HG03280 (cell line): ENCODE results near the gene BMP3.

Source experiments
- ATAC-seq: cut with Tn5 transposase; IDR thresholded peaks from one replicate; pipeline ENCODE4 v1.9.1; 2021; ENCODE audit warnings: mild to moderate bottlenecking, moderate library complexity; ENCODE audit not compliant: unreplicated experiment

The BMP3 gene

GRCh38 chr4:81040012-81040659, 9.6 kb downstream of the BMP3 start:
- no peak for ATAC-seq

- ATAC-seq: no peak
Observed at GRCh38 chr4:81042578-81043365, 12.3 kb downstream of the BMP3 start.

- no peak for ATAC-seq
Observed at GRCh38 chr4:81049330-81049729, 18.8 kb downstream of the BMP3 start.

- no peak for ATAC-seq
Observed at GRCh38 chr4:81049907-81050306, 19.4 kb downstream of the BMP3 start.

GRCh38 chr4:81052119-81053068, 21.9 kb downstream of the BMP3 start:
- ATAC-seq: peak; percentile 96

- ATAC-seq: no peak
Observed at GRCh38 chr4:81058621-81059020, 28.1 kb downstream of the BMP3 start.

GRCh38 chr4:81060587-81061343, 30.3 kb downstream of the BMP3 start:
- ATAC-seq: no peak

GRCh38 chr4:81061344-81061730, 30.8 kb downstream of the BMP3 start:
- no peak for ATAC-seq

- ATAC-seq: no peak
Observed at GRCh38 chr4:81062001-81062400, 31.5 kb downstream of the BMP3 start.

GRCh38 chr4:81065446-81065845, 34.9 kb downstream of the BMP3 start:
- no peak for ATAC-seq

GRCh38 chr4:81069706-81070331, 39.3 kb downstream of the BMP3 start:
- ATAC-seq: peak; percentile 98

GRCh38 chr4:81071013-81071412, 40.5 kb downstream of the BMP3 start:
- no peak for ATAC-seq

- no peak for ATAC-seq
Observed at GRCh38 chr4:81081156-81081555, 50.6 kb downstream of the BMP3 start.

GRCh38 chr4:81084029-81084428, 53.5 kb downstream of the BMP3 start:
- ATAC-seq: no peak

- no peak for ATAC-seq
Observed at GRCh38 chr4:81084634-81085033, 54.1 kb downstream of the BMP3 start.

GRCh38 chr4:81085291-81085690, 54.8 kb downstream of the BMP3 start:
- ATAC-seq: no peak

GRCh38 chr4:81085979-81086378, 55.5 kb downstream of the BMP3 start:
- no peak for ATAC-seq

- ATAC-seq: no peak
Observed at GRCh38 chr4:81093720-81094401, 63.4 kb downstream of the BMP3 start.

- no peak for ATAC-seq
Observed at GRCh38 chr4:81095389-81095788, 64.9 kb downstream of the BMP3 start.

GRCh38 chr4:81096566-81096965, 66.1 kb downstream of the BMP3 start:
- ATAC-seq: no peak
